Measurements from ENCODE around the gene GSE1.

GSE1 gene

DNA sequence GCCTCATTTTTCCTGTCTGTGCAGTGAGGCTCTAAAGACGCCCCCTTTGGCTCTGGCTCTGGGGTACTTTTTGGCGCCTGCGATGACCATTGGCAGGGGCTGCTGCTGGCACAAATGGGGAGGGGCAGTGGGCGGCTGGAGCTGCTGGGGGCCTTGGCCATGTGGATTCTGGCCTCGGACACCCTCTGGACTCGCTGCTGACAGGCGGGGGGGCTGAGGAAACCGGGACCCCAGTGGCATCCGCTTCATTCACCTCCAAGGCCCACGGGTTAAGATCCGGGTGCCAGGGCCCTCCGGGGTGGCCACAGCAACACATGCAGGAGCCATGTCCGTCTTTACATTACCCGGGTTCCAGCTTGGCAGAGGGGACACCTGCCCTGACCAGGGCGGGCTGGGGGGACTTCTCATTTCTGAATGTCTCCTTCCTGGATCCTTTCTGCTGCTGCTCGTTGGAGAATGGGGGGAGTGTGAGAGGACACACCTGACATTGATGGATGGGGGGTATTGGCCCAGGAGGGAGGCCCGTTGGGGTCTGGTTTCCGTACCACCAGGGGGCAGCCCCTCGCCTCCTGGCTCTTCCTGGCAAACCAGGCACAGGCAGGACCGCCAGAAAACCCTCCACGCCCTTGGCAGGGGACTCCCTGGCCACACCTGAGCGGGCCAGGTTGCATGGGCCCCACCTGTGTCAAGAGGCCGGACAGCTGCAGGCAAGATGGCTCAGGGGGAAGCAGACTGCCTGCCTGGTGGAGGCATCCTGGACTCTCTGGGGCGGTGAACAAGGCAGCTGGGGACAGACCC is 21.8 kb downstream of the GSE1 start:
- Histone ChIP-seq H4K20me1 (peaks cover 100% of the 10 kb centered on the region), H3K9ac (no peak overlapping the region), H3K36me3 (peaks cover 89% of the 10 kb centered on the region), H3K9me3 (peaks cover 2% of the 10 kb centered on the region; the same call in 1 of the 2 replicates), H3K4me3 (no peak overlapping the region), H3K27ac (no peak overlapping the region), H3K4me1 (peaks cover 95% of the 10 kb centered on the region), H3K4me2 (peak overlapping the region; percentile 70; the same call in 1 of the 2 replicates), H3K27me3 (no peaks in the 10 kb centered on the region)
- no peak for TF ChIP-seq Cebpa-rat (IDR thresholded peaks at IDR 0.05)

DNA sequence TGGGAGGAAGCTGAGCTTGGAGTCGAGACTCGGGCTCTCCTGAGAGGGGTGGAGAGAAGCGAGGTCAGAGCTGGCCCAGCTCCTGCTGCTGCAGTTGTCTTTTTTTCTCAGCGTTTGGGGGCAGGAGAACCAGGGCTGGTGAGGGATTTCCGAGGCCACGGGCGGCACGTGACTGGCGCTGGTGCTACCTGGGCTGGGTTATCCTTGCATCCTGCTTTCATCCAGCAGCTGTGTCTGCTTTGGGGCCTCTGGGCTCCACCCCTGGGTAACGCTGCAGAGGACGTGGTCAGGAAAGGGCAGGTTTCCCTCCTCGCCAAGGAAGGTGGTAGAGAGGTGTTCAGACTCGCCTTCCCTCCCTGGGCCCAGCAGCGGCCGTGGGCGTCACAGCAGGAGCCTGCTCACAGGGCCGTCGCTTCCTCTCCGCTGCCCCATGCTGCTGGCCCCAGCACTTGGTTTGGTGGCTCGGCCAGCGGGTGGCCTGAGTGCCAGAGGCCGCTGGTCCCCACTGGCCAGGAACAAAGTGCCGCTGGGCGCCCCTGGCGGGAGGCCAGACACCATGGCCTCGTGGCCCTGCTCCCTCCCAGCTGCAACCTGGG is 22.5 kb downstream of the GSE1 start:
- Histone ChIP-seq H3K4me1 (peaks cover 95% of the 10 kb centered on the region), H3K27me3 (no peaks in the 10 kb centered on the region), H3K27ac (no peak overlapping the region), H3K9ac (no peak overlapping the region), H3K36me3 (peaks cover 89% of the 10 kb centered on the region), H3K4me3 (no peak overlapping the region), H4K20me1 (peaks cover 100% of the 10 kb centered on the region), H3K4me2 (peak overlapping the region; percentile 70; the same call in 1 of the 2 replicates), H3K9me3 (no peaks in the 10 kb centered on the region)
- TF ChIP-seq Cebpa-rat (IDR thresholded peaks at IDR 0.05) = no peak

DNA sequence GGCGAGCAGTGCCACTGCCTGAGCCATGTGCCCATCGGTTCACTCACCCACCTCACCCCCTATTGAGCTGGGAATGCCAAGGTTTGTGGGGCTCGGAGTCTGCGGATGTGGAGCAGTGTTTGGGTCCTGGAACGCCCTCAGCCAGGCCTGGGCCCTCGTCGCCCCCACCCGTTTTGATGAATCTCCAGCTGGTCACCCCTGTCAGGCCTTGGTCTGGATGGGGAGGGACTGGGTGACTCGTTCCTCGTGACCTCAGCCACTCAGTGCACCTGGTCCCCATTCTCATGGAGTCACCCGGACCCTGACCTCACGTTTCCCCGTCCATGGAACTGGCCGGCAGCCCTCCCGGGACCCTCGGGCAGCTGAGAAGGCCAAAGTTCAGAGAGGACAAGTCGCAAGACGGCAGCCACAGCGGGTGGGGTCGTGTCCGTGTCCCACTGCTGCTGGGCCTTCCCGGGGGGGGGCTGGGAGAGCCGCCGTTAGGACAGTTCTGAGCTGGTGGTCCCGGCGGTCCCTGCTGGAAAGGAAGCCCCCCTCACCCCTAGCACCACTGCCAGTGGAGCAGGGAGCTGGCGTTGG is 23.2 kb downstream of the GSE1 start:
- TF ChIP-seq Cebpa-rat (IDR thresholded peaks at IDR 0.05) = no peak
- peaks cover 100% of the 10 kb centered on the region for H4K20me1 ChIP-seq
- H3K36me3 ChIP-seq = peaks cover 89% of the 10 kb centered on the region
- no peak overlapping the region for H3K4me3 ChIP-seq
- H3K9me3 ChIP-seq = no peaks in the 10 kb centered on the region
- H3K9ac ChIP-seq = no peak overlapping the region
- peak overlapping the region; percentile 70 for H3K4me2 ChIP-seq
- H3K27ac ChIP-seq = no peak overlapping the region
- peaks cover 95% of the 10 kb centered on the region for H3K4me1 ChIP-seq
- H3K27me3 ChIP-seq = no peaks in the 10 kb centered on the region

DNA sequence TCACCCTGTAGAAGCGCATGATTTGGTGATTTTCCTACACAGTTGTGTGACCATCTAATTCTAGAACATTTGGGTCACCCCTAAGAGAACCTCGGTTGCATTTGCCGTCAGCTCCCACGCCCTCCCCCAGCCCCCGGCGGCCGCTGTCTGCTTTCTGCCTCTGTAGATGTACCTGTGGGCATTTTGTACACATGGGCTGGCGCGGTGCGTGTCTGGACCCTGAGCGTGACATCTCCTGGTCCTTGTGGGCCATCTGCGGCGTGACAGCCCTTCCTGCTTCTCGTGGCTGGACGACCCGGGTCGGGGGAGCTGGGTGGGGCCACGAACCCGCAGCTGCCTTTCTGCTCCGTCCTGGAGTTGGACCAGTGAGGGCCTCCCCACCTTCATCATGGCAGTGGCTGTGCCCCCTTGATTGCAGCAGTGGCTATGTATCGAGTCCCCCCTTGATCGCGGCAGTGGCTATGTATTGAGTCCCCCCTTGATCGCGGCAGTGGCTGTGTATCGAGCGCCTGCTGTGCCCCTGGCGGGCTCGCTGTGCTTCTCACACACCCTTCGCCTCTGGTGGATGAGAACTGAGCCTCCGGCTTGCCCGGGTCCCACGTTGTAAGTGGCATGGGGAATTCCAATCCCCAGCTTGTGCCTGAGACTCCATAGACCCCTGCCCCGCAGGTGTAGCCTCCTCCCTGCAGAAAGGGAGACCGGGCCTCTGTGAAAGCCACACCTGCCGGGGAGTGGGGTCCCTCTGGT is 24.1 kb downstream of the GSE1 start:
- Histone ChIP-seq H3K4me2 (peak overlapping the region; percentile 70), H3K4me1 (peaks cover 95% of the 10 kb centered on the region), H3K27me3 (no peaks in the 10 kb centered on the region), H3K4me3 (no peak overlapping the region), H3K27ac (peak overlapping the region; percentile 43; the same call in 1 of the 2 replicates), H4K20me1 (peaks cover 100% of the 10 kb centered on the region), H3K9me3 (no peaks in the 10 kb centered on the region), H3K36me3 (peaks cover 92% of the 10 kb centered on the region), H3K9ac (peak overlapping the region; percentile 38)
- TF ChIP-seq Cebpa-rat (IDR thresholded peaks at IDR 0.05) = no peak

GRCh38 chr16:85637808-85638647 is 24.9 kb downstream of the GSE1 start:
- H3K4me3 ChIP-seq = no peak overlapping the region
- peak overlapping the region; percentile 70 for H3K4me2 ChIP-seq
- H3K9ac ChIP-seq = peak overlapping the region; percentile 38
- H4K20me1 ChIP-seq = peaks cover 100% of the 10 kb centered on the region
- peaks cover 97% of the 10 kb centered on the region for H3K4me1 ChIP-seq
- peaks cover 97% of the 10 kb centered on the region for H3K36me3 ChIP-seq
- TF ChIP-seq Cebpa-rat (IDR thresholded peaks at IDR 0.05) = no peak
- H3K9me3 ChIP-seq = no peaks in the 10 kb centered on the region
- H3K27me3 ChIP-seq = no peaks in the 10 kb centered on the region
- peak overlapping the region; percentile 43; the same call in 1 of the 2 replicates for H3K27ac ChIP-seq

GRCh38 chr16:85638695-85639409 is 25.7 kb downstream of the GSE1 start:
- no peak for TF ChIP-seq Cebpa-rat (IDR thresholded peaks at IDR 0.05)
- H3K4me2 ChIP-seq = peak overlapping the region; percentile 17; the same call in 1 of the 2 replicates
- no peak overlapping the region for H3K4me3 ChIP-seq
- H3K4me1 ChIP-seq = peaks cover 98% of the 10 kb centered on the region
- peaks cover 93% of the 10 kb centered on the region for H3K36me3 ChIP-seq
- no peaks in the 10 kb centered on the region for H3K9me3 ChIP-seq
- no peak overlapping the region for H3K9ac ChIP-seq
- no peaks in the 10 kb centered on the region for H3K27me3 ChIP-seq
- H4K20me1 ChIP-seq = peaks cover 100% of the 10 kb centered on the region
- H3K27ac ChIP-seq = no peak overlapping the region

- Histone ChIP-seq H3K4me1 (peaks cover 98% of the 10 kb centered on the region), H3K9ac (no peak overlapping the region), H3K27me3 (no peaks in the 10 kb centered on the region), H4K20me1 (peaks cover 100% of the 10 kb centered on the region), H3K9me3 (no peaks in the 10 kb centered on the region), H3K4me3 (no peak overlapping the region), H3K4me2 (peak overlapping the region; percentile 17; the same call in 1 of the 2 replicates), H3K36me3 (peaks cover 92% of the 10 kb centered on the region), H3K27ac (no peak overlapping the region)
- TF ChIP-seq Cebpa-rat (IDR thresholded peaks at IDR 0.05) = no peak
Measured at GRCh38 chr16:85639529-85640253, 26.6 kb downstream of the GSE1 start.

- Histone ChIP-seq H4K20me1 (peaks cover 100% of the 10 kb centered on the region), H3K9ac (no peak overlapping the region), H3K27ac (no peak overlapping the region), H3K4me2 (no peak overlapping the region), H3K4me3 (no peak overlapping the region), H3K27me3 (no peaks in the 10 kb centered on the region), H3K4me1 (peaks cover 98% of the 10 kb centered on the region), H3K9me3 (no peaks in the 10 kb centered on the region), H3K36me3 (peaks cover 92% of the 10 kb centered on the region)
- no peak for TF ChIP-seq Cebpa-rat (IDR thresholded peaks at IDR 0.05)
Measured at GRCh38 chr16:85640254-85640558, 27.1 kb downstream of the GSE1 start.
